ENCODE results near the gene FRMPD4.
"Not testable (repeated sequence)": the region's sequence is repeated elsewhere in the genome, so short reads cannot be mapped to it uniquely, and the experiment has no call there.

The FRMPD4 gene

GRCh38 chrX:12138361-12139313, at the start of gene FRMPD4:
FRMPD4 (plus strand) TSS chrX:12138473; CDS start chrX:12138972, 499 bp downstream.
- no peak for DNase-seq (ENCODE audit: low read depth in 2 of 2, low spot score in 1 of 2)

- DNase-seq (ENCODE audit: low read depth in 2 of 2, low spot score in 1 of 2), result no peak
These were observed 48.5 kb upstream of the FRMPD4 start for GRCh38 chrX:12089740-12090139.

DNA sequence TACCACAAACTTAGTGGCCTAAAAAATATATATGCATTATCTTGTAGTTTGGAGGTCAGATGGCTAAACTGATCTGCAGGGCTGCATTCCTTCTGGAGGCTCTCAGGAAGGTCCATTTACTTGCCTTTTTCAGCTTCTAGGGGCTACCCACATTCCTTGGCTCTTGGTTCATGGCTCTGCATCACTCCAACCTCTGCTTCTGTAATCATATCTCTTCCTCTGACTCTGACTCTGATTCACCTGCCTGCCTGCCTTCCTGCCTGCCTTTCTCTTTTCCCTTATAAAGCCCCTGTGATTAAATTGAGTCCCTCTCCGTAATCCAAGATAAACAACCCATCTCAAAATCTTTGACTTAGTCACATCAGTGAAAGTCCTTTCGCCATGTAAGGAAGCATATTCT, 25.0 kb upstream of the FRMPD4 start:
- DNase-seq (ENCODE audit: low read depth in 2 of 2, low spot score in 1 of 2), result no peak

DNA sequence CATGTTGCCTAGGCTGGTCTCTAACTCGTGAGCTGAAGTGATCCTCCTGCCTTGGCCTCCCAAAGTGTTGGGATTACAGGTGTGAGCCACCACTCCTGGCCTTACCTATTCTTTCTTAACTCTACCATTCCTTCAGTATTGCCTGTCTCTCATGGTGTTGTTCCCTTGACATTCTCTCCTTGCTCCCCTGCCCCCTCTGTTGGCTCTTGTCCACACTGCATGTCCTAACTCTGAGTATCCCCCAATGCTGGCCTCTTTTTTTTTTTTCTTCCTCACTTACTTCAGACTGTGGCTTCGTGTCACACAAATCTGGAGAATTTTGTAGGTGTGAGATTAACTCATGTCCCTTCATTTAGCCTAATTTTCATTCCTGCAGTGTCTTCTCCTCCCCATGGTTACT, 22.9 kb upstream of the FRMPD4 start:
- DNase-seq (ENCODE audit: low read depth in 2 of 2, low spot score in 1 of 2), result no peak

- DNase-seq (ENCODE audit: low read depth in 2 of 2, low spot score in 1 of 2), result no peak
These were observed 20.1 kb upstream of the FRMPD4 start for GRCh38 chrX:12118134-12118533.

DNA sequence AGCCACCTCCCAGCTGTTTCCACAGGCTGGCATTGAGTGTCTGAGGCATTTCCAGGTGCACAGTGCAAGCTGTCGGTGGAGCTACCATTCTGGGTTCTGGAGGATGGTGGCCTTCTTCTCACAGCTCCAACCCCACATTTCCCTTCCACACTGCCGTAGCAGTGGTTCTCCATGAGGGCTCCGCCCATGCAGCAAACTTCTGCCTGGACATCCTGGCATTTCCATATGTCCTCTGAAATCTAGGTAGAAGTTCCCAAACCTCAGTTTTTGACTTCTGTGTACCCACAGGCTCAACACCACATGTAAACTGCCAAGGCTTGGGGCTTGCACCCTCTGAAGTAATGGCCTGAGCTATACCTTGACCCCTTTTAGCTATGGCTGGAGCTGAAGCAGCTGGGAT, 10.3 kb upstream of the FRMPD4 start:
- no peak for DNase-seq (ENCODE audit: low read depth in 2 of 2, low spot score in 1 of 2)

DNA sequence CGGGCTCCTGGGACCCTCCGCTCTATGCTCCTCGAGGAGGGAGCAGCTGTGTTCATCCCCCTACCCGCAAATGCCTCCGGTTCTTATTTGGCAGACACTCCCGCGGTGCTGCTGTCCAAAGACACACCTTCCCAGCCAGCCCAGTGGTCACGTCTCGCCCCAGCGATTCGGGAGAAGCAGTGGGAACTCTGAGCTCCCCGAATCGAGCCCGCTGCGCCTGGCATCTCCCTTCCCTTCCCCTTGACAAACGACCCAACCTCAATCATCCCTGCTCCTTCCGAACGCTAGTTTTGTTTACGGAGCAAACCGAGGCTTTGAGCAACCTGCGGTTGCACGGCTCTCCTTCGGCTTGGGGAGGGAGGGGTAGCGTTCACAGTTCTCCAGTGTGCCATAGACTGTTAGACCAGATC, 317 bp upstream of the FRMPD4 start:
- no peak for DNase-seq (ENCODE audit: low read depth in 2 of 2, low spot score in 1 of 2)

- no peak for DNase-seq (ENCODE audit: low read depth in 2 of 2, low spot score in 1 of 2)
These were observed 1.8 kb downstream of the FRMPD4 start for GRCh38 chrX:12139934-12140611.

DNA sequence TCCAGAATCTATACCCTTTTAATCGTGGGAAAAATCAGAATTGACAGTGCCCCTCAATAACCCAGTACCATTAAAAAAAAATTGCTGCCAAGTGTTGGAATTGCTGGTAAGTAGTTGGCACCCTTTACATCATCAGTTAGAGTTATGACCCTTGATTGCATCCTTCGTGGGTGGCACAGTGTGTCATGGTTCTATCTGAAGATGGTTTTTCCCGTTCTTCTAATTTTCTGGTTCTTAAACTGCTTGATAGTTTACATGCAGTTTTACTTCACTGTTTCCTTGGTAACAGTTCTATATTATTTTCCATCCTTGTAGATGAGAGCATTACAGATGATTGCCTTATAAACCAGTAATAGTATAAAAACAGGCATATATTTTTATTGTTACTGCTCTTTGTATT, 3.2 kb downstream of the FRMPD4 start:
- DNase-seq (ENCODE audit: low read depth in 2 of 2, low spot score in 1 of 2), result no peak

GRCh38 chrX:12142661-12143060, 4.4 kb downstream of the FRMPD4 start:
- DNase-seq (ENCODE audit: low read depth in 2 of 2, low spot score in 1 of 2), result no peak

GRCh38 chrX:12145402-12145801, 7.1 kb downstream of the FRMPD4 start:
- no peak for DNase-seq (ENCODE audit: low read depth in 2 of 2, low spot score in 1 of 2)

GRCh38 chrX:12149670-12150407, 11.6 kb downstream of the FRMPD4 start:
- DNase-seq (ENCODE audit: low read depth in 2 of 2, low spot score in 1 of 2), result no peak

DNA sequence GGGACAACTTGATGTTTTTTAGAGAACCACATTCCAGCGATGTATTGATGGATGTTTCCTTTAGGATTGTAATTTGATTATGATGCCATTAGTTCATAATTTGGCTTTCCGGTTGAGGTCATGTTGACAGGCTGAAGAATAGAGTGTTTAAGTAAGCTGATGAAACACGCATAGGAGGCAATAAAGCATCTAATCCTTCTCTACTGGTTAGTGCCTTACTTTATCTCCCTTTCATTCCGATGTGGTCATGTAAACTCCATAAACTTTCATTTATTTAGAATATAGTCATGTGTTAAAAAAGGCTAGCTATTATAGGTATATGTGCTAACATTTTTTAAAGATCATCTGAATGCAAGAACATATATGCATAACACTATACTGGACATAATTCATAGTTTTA, 15.0 kb downstream of the FRMPD4 start:
- no peak for DNase-seq (ENCODE audit: low read depth in 2 of 2, low spot score in 1 of 2)

- DNase-seq (ENCODE audit: low read depth in 2 of 2, low spot score in 1 of 2), result no peak
These were observed 15.5 kb downstream of the FRMPD4 start for GRCh38 chrX:12153741-12154140.

DNA sequence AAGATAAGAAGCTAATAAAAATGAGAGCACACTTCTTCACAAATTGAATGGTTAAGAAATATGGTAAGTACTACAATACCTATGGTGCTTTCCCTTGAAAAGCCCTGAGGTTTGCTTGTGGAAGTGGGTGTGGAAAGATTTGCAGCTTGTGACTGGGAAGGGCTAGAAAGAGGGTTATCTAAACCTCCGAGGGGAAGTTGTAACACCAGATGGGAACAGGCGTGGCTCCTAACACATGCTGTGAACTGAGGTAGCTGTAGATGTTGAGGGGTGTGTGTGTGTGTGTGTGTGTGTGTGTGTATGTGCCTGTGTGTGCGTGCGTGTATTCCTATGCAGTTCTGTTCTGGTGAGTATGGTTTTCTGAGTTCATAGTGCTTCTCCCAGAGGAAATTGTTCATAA, 21.5 kb downstream of the FRMPD4 start:
- DNase-seq (ENCODE audit: low read depth in 2 of 2, low spot score in 1 of 2), result no peak

- DNase-seq (ENCODE audit: low read depth in 2 of 2, low spot score in 1 of 2), result no peak
These were observed 24.1 kb downstream of the FRMPD4 start for GRCh38 chrX:12162420-12162819.

DNA sequence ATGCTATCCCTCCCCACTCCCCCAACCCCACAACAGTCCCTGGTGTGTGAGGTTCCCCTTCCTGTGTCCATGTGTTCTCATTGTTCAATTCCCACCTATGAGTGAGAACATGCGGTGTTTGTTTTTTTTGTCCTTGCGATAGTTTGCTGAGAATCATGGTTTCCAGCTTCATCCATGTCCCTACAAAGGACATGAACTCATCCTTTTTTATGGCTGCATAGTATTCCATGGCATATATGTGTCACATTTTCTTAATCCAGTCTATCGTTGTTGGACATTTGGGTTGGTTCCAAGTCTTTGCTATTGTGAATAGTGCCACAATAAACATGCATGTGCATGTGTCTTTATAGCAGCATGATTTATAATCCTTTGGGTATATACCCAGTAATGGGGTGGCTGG, 25.9 kb downstream of the FRMPD4 start:
- not testable (repeated sequence) for DNase-seq (ENCODE audit: low read depth in 2 of 2, low spot score in 1 of 2)

DNA sequence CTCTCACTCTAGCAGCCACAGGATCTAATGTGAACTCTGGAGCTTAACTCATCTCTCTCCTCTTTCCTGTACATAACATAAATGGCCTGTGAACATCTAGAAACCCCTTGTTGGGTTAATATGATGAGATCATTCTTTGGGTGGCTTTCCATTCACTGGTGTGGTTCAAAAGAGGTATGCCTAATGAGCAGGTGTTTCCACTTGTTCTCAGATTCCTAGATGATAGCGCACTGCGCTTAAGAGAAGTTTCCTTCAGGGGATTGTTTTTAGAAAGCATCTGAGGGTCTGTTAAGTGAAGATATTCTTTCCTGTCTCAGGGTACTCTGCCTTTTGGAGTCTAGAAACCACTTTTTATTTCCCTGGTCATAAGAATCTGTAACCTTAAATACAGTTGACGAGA, 32.5 kb downstream of the FRMPD4 start:
- no peak for DNase-seq (ENCODE audit: low read depth in 2 of 2, low spot score in 1 of 2)

- no peak for DNase-seq (ENCODE audit: low read depth in 2 of 2, low spot score in 1 of 2)
These were observed 36.1 kb downstream of the FRMPD4 start for GRCh38 chrX:12174358-12174757.

DNA sequence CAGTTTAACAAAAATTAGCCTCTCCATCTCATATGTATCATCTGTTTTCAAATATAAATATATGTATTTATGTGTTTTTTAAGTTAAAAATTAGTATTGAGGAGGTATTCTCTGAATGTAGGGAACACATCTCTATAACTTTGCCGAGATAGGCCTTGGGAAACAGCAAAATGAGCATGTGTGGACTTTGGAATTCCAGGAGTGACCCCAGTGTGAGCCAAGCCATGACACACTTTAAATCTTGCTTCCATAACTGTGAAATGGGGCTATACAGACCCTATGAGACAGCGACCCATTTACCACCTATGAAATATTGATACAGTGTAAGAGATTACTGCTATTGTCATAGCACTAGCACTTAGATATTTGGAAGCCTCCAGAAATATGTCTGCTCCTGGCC, 58.8 kb downstream of the FRMPD4 start:
- no peak for DNase-seq (ENCODE audit: low read depth in 2 of 2, low spot score in 1 of 2)

DNA sequence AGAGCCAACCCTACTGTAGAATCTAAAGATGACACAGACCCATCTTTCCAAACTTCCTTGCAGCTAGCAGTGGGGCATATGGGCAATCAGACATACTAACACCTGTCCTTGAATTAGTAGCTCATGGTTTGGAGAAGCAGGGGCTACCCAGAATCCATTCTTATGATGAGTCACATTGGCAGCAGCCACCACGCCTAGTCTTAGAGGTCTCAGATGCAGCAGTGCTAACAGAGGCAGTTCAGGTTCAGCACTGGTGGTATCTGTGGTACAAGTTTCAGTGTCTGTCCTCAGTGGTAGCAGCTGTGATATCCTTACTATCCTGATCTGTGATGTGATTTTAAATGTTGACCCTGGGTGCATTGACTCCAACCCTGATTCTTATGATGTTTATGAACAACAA, 68.1 kb downstream of the FRMPD4 start:
- no peak for DNase-seq (ENCODE audit: low read depth in 2 of 2, low spot score in 1 of 2)
